HEK293 (cell line): ENCODE measurements around the gene FANCC.
"Not testable (repeated sequence)": the region's sequence is repeated elsewhere in the genome, so short reads cannot be mapped to it uniquely, and the experiment has no call there.

Experiments
- CTCF ChIA-PET: fragments of 350-600 bp; formaldehyde crosslinking; extraction: SDS; loops from one replicate; lab custom pipeline; 2021; ENCODE audit warnings: antibody characterized with exemption; lab: Yijun Ruan, JAX
- POLR2A ChIA-PET: fragments of 300-600 bp; formaldehyde crosslinking; extraction: SDS; loops from one replicate; lab custom pipeline; 2020; ENCODE audit warnings: antibody characterized with exemption, inconsistent platforms; lab: Yijun Ruan, JAX
- H3K27ac ChIP-seq: fragments of 200-500 bp; sonication (Bioruptor generic); 2 replicates; pipeline ENCODE4 v1.5.1; 2014; ENCODE audit warnings: low read depth, low read length, control low read depth, inconsistent platforms; ENCODE audit errors: extremely low read depth
- H3K36me3 ChIP-seq, 2 experiments: fragments of 200-500 bp in 1 of 2; sonication (Bioruptor generic) in 1 of 2; 1 replicate in 1 of 2; 2 replicates in 1 of 2; pipeline ENCODE4 v1.5.1; 2014 to 2017; ENCODE audit warnings: inconsistent platforms in 2 of 2, low read length in 2 of 2; ENCODE audit not compliant: control insufficient read depth in 2 of 2, insufficient read depth in 1 of 2
- H3K4me1 ChIP-seq: fragments of 200-500 bp; sonication (Bioruptor generic); 2 replicates; pipeline ENCODE4 v1.5.1; 2014; ENCODE audit warnings: mild to moderate bottlenecking, low read length, inconsistent platforms; ENCODE audit not compliant: control insufficient read depth, insufficient read depth
- H3K4me3 ChIP-seq: 2 replicates; pipeline ENCODE4 v1.5.1; 2011; ENCODE audit warnings: low read depth, mild to moderate bottlenecking, control low read depth, low read length, moderate library complexity
- H3K9me3 ChIP-seq: fragments of 200-500 bp; sonication (Bioruptor generic); 2 replicates; pipeline ENCODE4 v1.5.1; 2014; ENCODE audit warnings: low read depth, low read length, inconsistent platforms; ENCODE audit not compliant: control insufficient read depth, insufficient read depth
- GLI2 ChIP-seq: fragments of 450-650 bp; formaldehyde crosslinking; IDR thresholded peaks from 2 replicates; pipeline ENCODE4; 2017; ENCODE audit warnings: missing biosample characterization, missing genetic modification characterization, low read depth, borderline replicate concordance
- GLI4 ChIP-seq: fragments of 450-650 bp; formaldehyde crosslinking; IDR thresholded peaks from 2 replicates; pipeline ENCODE4 v1.5.1; 2016; ENCODE audit warnings: missing biosample characterization, missing genetic modification characterization
- IKZF3 ChIP-seq: fragments of 450-650 bp; IDR thresholded peaks from 2 replicates; pipeline ENCODE4 v1.5.0; 2018; ENCODE audit warnings: missing biosample characterization, mild to moderate bottlenecking, missing genetic modification characterization, moderate library complexity
- PRDM1 ChIP-seq: fragments of 450-650 bp; formaldehyde crosslinking; IDR thresholded peaks from 2 replicates; pipeline ENCODE4; 2016; ENCODE audit warnings: missing biosample characterization, missing genetic modification characterization
- ZFP41 ChIP-seq: fragments of 450-650 bp; formaldehyde crosslinking; IDR thresholded peaks from 2 replicates; pipeline ENCODE4 v1.5.1; 2016; ENCODE audit warnings: missing biosample characterization, missing genetic modification characterization, borderline replicate concordance
- ZNF114 ChIP-seq: fragments of 450-650 bp; formaldehyde crosslinking; IDR thresholded peaks from 2 replicates; pipeline ENCODE4 v1.5.0; 2017; ENCODE audit warnings: missing biosample characterization, missing genetic modification characterization
- ZNF146 ChIP-seq: fragments of 450-650 bp; formaldehyde crosslinking; IDR thresholded peaks from 2 replicates; pipeline ENCODE4 v1.5.1; 2016; ENCODE audit warnings: missing biosample characterization, missing genetic modification characterization
- ZNF184 ChIP-seq: fragments of 450-650 bp; IDR thresholded peaks from 2 replicates; pipeline ENCODE4 v1.5.1; 2018; ENCODE audit warnings: missing biosample characterization, mild to moderate bottlenecking, missing genetic modification characterization
- ZNF274 ChIP-seq, 2 experiments: fragments of 200-500 bp in 1 of 2; fragments of 450-650 bp in 1 of 2; sonication (Bioruptor generic) in 1 of 2; formaldehyde crosslinking in 1 of 2; IDR thresholded peaks; 2 replicates each; pipeline versions ENCODE4 v1.5.1 to v1.6.1; 2014 to 2016; ENCODE audit warnings: borderline replicate concordance in 1 of 2, inconsistent platforms in 1 of 2, low read length in 1 of 2, missing biosample characterization in 1 of 2, missing genetic modification characterization in 1 of 2
- ZNF324 ChIP-seq: fragments of 450-650 bp; formaldehyde crosslinking; IDR thresholded peaks from 2 replicates; pipeline ENCODE4 v1.5.1; 2016; ENCODE audit warnings: missing biosample characterization, missing genetic modification characterization
- ZNF335 ChIP-seq: fragments of 450-650 bp; formaldehyde crosslinking; conservative IDR thresholded peaks from 2 replicates; pipeline ENCODE4 v1.5.1; 2016; ENCODE audit warnings: missing biosample characterization, missing genetic modification characterization
- ZNF341 ChIP-seq: fragments of 450-650 bp; formaldehyde crosslinking; IDR thresholded peaks from 2 replicates; pipeline ENCODE4; 2016; ENCODE audit warnings: low read depth, missing biosample characterization, missing genetic modification characterization
- ZNF501 ChIP-seq: fragments of 450-650 bp; formaldehyde crosslinking; IDR thresholded peaks from 2 replicates; pipeline ENCODE4 v1.5.1; 2016; ENCODE audit warnings: missing biosample characterization, missing genetic modification characterization
- ZNF510 ChIP-seq: fragments of 450-650 bp; formaldehyde crosslinking; IDR thresholded peaks from 2 replicates; pipeline ENCODE4 v1.5.1; 2018; ENCODE audit warnings: mild to moderate bottlenecking, missing genetic modification characterization, missing biosample characterization; ENCODE audit not compliant: insufficient replicate concordance
- ZNF677 ChIP-seq: fragments of 450-650 bp; IDR thresholded peaks from 2 replicates; pipeline ENCODE4 v1.5.0; 2018; ENCODE audit warnings: missing biosample characterization, mild to moderate bottlenecking, missing genetic modification characterization, moderate library complexity
- ZNF843 ChIP-seq: fragments of 450-650 bp; formaldehyde crosslinking; IDR thresholded peaks from 2 replicates; pipeline ENCODE4 v1.5.1; 2016; ENCODE audit warnings: missing biosample characterization, missing genetic modification characterization
- TF ChIP-seq, protein P1 (sequence below): fragments of 450-650 bp; formaldehyde crosslinking; IDR thresholded peaks from 2 replicates; pipeline ENCODE4 v1.5.1; 2017; ENCODE audit warnings: missing biosample characterization, missing genetic modification characterization
- TF ChIP-seq, protein P2 (sequence below): fragments of 450-650 bp; formaldehyde crosslinking; IDR thresholded peaks from 2 replicates; pipeline ENCODE4 v1.5.1; 2016; ENCODE audit warnings: missing biosample characterization, missing genetic modification characterization

Gene FANCC

DNA sequence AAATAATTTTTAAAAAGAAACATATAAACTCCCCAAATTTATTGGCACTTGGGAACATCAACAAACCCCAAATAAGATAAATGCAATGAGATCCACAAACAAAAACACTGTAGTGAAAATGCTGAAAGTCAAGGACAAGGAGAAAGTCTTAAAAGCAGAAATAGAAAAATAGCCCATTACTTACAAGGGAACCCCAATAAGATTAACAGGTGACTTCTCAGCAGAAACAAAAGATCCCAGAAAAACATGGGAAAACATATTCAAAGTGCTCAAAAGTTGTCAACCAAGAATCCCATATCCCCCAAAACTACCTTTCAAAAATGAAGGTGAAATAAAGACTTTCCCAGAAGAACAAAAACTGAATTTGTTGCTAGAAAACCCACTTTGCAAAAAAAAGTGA, 40.0 kb downstream of the FANCC start:
- H3K4me1 ChIP-seq: no peaks in the 10 kb centered on the region
- ChIA-PET POLR2A (no interaction called here), CTCF (no interaction called here)
- no peaks in the 10 kb centered on the region for H3K36me3 ChIP-seq
- H3K9me3 ChIP-seq: no peaks in the 10 kb centered on the region
- no peak overlapping the region for H3K27ac ChIP-seq
- H3K4me3 ChIP-seq: no peak overlapping the region
- TF ChIP-seq ZNF184 (tag by site-specific recombination) (no peak), ZNF274 (IDR thresholded peaks at IDR 0.05; ENCODE audit: low read length) (no peak), ZNF274 (tag by site-specific recombination; IDR thresholded peaks at IDR 0.05; ENCODE audit: borderline replicate concordance) (no peak), PRDM1 (tag by site-specific recombination) (0 out of 2 replicates have a peak, but pooled peaks have one; percentile 23), GLI4 (tag by site-specific recombination) (no peak), ZNF677 (tag by site-specific recombination) (peak; percentile 91)

DNA sequence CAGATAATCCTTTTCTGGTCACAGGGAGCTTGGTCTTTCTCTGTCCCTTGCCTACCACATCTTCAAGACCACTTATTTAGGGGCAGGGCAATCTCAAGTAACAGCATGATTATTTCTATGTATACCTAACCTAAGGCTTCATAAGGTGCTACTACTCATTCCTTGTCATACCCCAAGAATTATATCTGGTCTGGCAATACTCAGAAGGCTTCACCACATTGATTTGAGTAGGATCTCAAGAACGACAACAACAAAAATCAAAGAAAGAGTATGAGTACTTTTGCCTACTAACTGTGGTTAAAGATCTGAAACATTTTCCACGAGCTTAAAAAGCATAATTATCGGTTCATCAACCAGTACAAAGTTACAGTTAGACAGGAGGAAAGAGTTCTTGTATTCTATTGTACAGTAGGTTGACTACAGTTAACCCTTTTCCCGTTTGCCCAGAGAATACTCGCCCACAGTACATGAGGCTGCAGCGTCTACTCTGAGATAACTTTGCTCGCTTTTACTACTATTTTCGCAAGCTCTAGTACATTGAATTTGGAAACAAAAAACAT, 41.0 kb downstream of the FANCC start:
- H3K4me3 ChIP-seq: no peak overlapping the region
- no peaks in the 10 kb centered on the region for H3K9me3 ChIP-seq
- CTCF ChIA-PET: interaction anchor here (1.6 kb wide), 1 partner anchor 11 kb away, joined by 4 read pairs; no protein-coding TSS in a partner anchor
- H3K27ac ChIP-seq: no peak overlapping the region
- no peak for TF ChIP-seq ZNF843 (tag by site-specific recombination)
- TF ChIP-seq ZNF341 (tag by site-specific recombination): no peak
- TF ChIP-seq ZNF510: no peak
- TF ChIP-seq, protein P1, sequence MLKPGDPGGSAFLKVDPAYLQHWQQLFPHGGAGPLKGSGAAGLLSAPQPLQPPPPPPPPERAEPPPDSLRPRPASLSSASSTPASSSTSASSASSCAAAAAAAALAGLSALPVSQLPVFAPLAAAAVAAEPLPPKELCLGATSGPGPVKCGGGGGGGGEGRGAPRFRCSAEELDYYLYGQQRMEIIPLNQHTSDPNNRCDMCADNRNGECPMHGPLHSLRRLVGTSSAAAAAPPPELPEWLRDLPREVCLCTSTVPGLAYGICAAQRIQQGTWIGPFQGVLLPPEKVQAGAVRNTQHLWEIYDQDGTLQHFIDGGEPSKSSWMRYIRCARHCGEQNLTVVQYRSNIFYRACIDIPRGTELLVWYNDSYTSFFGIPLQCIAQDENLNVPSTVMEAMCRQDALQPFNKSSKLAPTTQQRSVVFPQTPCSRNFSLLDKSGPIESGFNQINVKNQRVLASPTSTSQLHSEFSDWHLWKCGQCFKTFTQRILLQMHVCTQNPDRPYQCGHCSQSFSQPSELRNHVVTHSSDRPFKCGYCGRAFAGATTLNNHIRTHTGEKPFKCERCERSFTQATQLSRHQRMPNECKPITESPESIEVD: no peak
- no peak for TF ChIP-seq GLI2 (tag by site-specific recombination)
- TF ChIP-seq ZNF335 (tag by site-specific recombination): no peak
- no peak for TF ChIP-seq ZFP41
- no peak for TF ChIP-seq IKZF3 (tag by site-specific recombination)
- TF ChIP-seq ZNF501 (tag by site-specific recombination): no peak
- TF ChIP-seq ZNF114 (tag by site-specific recombination): no peak
- no peak for TF ChIP-seq ZNF324 (tag by site-specific recombination)
- TF ChIP-seq GLI4 (tag by site-specific recombination): no peak
- no peaks in the 10 kb centered on the region for H3K36me3 ChIP-seq
- POLR2A ChIA-PET: no interaction called here
- H3K4me1 ChIP-seq: no peaks in the 10 kb centered on the region

DNA sequence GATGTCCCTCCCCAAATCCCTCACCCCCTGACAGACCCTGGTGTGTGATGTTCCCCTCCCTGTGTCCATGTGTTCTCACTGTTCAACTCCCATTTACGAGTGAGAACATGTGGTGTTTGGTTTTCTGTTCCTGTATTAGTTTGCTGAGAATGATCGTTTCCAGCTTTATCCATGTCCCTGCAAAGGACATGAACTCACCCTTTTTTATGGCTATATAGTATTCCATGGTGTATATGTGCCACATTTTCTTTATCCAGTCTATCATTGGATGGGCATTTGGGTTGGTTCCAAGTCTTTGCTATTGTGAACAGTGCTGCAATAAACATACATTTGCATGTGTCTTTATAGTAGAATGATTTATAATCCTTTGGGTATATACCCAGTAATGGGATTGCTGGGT, 43.3 kb downstream of the FANCC start:
- H3K4me1 ChIP-seq, H3K9me3 ChIP-seq, H3K4me3 ChIP-seq, H3K27ac ChIP-seq, H3K36me3 ChIP-seq, POLR2A ChIA-PET: not testable (repeated sequence)
- peak; percentile 67 for TF ChIP-seq ZNF146 (tag by site-specific recombination)
- TF ChIP-seq, protein P2, sequence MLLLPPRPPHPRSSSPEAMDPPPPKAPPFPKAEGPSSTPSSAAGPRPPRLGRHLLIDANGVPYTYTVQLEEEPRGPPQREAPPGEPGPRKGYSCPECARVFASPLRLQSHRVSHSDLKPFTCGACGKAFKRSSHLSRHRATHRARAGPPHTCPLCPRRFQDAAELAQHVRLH (tag by site-specific recombination): 0 out of 2 replicates have a peak, but pooled peaks have one; percentile 29
- CTCF ChIA-PET: interaction anchor here (0.8 to 1.2 kb wide), 2 partner anchors 10 to 14 kb away, joined by 3 read pairs; no protein-coding TSS in a partner anchor
